HL-60 (cell line): Measurements from ENCODE around the gene SAMD14.

ENCODE experiments used
- DNase-seq, 2 experiments: peaks; one replicate each; pipeline ENCODE4 v3.0.0-alpha.2; 2010 to 2020; ENCODE audit warnings: low read depth in 1 of 2, low spot score in 1 of 2
- H3K27ac ChIP-seq: fragments of 250-450 bp; sonication (Bioruptor Pico); replicated peaks from 2 replicates; pipeline ENCODE4 v1.5.1; 2020; ENCODE audit warnings: mild to moderate bottlenecking, moderate library complexity
- H3K27me3 ChIP-seq: fragments of 250-450 bp; sonication (Bioruptor Pico); 2 replicates; pipeline ENCODE4 v1.5.1; 2021; ENCODE audit warnings: mild to moderate bottlenecking, moderate library complexity; ENCODE audit not compliant: insufficient read depth, poor library complexity, severe bottlenecking
- H3K4me3 ChIP-seq: replicated peaks from 2 replicates; pipeline ENCODE4 v1.5.1; 2011; ENCODE audit warnings: mild to moderate bottlenecking, control low read depth, low read length; ENCODE audit not compliant: insufficient read depth
- CTCF ChIP-seq: IDR thresholded peaks from one replicate; pipeline ENCODE4 v1.5.1; 2011; ENCODE audit warnings: low read length, control low read depth, inconsistent platforms; ENCODE audit not compliant: insufficient read depth
- GABPA ChIP-seq: IDR thresholded peaks from 2 replicates; pipeline ENCODE4 v1.6.1; 2012; ENCODE audit warnings: low read depth
- POLR2AphosphoS5 ChIP-seq: IDR thresholded peaks from 2 replicates; pipeline ENCODE4 v1.6.1; 2012; ENCODE audit warnings: low read depth
- SPI1 ChIP-seq: IDR thresholded peaks from 2 replicates; pipeline ENCODE4 v1.6.1; 2012; ENCODE audit warnings: low read depth, mild to moderate bottlenecking, borderline replicate concordance
- TF ChIP-seq, protein P1 (sequence below): IDR thresholded peaks from 2 replicates; pipeline ENCODE4 v1.6.1; 2012; ENCODE audit warnings: low read depth; ENCODE audit not compliant: insufficient replicate concordance

The SAMD14 gene

DNA sequence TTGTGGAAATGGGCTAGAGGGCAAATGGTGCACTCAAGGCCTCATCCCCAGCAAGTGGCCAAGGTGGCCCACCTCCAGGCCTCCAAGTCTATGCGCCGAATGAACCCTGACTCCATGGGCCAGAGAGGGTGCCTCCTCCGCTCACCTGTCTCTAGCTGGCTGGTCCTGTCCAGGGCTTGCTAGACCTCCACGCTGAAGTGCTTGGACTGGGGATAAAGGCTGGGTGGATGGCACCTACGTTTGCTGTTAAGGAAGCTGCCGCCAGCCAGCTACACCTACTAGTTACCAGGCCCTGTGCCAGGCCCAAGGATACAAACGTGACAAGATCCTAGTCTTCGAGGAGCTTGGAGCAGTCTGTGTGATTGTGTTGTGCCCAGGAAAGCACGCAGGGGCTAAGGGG is 35.1 kb upstream of the SAMD14 start:
- Histone ChIP-seq H3K27me3 (peaks cover 5% of the 10 kb centered on the region), H3K27ac (no peak overlapping the region), H3K4me3 (no peak overlapping the region)
- TF ChIP-seq, protein P1, sequence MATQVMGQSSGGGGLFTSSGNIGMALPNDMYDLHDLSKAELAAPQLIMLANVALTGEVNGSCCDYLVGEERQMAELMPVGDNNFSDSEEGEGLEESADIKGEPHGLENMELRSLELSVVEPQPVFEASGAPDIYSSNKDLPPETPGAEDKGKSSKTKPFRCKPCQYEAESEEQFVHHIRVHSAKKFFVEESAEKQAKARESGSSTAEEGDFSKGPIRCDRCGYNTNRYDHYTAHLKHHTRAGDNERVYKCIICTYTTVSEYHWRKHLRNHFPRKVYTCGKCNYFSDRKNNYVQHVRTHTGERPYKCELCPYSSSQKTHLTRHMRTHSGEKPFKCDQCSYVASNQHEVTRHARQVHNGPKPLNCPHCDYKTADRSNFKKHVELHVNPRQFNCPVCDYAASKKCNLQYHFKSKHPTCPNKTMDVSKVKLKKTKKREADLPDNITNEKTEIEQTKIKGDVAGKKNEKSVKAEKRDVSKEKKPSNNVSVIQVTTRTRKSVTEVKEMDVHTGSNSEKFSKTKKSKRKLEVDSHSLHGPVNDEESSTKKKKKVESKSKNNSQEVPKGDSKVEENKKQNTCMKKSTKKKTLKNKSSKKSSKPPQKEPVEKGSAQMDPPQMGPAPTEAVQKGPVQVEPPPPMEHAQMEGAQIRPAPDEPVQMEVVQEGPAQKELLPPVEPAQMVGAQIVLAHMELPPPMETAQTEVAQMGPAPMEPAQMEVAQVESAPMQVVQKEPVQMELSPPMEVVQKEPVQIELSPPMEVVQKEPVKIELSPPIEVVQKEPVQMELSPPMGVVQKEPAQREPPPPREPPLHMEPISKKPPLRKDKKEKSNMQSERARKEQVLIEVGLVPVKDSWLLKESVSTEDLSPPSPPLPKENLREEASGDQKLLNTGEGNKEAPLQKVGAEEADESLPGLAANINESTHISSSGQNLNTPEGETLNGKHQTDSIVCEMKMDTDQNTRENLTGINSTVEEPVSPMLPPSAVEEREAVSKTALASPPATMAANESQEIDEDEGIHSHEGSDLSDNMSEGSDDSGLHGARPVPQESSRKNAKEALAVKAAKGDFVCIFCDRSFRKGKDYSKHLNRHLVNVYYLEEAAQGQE: no peak
- TF ChIP-seq CTCF (no peak), SPI1 (no peak), POLR2AphosphoS5 (no peak), GABPA (no peak)
- DNase-seq: no peak

DNA sequence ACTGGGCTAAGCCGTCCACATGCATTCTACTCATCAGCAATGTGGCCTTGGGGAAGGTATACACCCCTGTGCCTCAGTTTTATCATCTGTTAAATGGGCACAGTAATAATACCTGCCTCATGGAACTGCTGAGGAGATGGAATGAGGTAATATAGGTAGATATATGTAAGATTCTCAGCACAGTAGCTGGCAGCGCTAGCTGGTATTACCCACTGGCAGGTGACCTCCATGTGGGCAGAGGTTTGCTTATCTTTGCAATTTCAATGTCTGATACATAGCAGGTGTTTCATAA is 34.7 kb upstream of the SAMD14 start:
- no peak for TF ChIP-seq POLR2AphosphoS5
- Histone ChIP-seq H3K27ac (no peak overlapping the region), H3K27me3 (peaks cover 5% of the 10 kb centered on the region), H3K4me3 (no peak overlapping the region)
- no peak for DNase-seq

- no peak overlapping the region for H3K4me3 ChIP-seq
- DNase-seq: no peak
- H3K27me3 ChIP-seq: peaks cover 5% of the 10 kb centered on the region
- TF ChIP-seq POLR2AphosphoS5 (no peak), SPI1 (no peak), CTCF (no peak)
- TF ChIP-seq, protein P1: no peak
- no peak overlapping the region for H3K27ac ChIP-seq
These were observed 34.1 kb upstream of the SAMD14 start for GRCh38 chr17:50163843-50164696.

DNA sequence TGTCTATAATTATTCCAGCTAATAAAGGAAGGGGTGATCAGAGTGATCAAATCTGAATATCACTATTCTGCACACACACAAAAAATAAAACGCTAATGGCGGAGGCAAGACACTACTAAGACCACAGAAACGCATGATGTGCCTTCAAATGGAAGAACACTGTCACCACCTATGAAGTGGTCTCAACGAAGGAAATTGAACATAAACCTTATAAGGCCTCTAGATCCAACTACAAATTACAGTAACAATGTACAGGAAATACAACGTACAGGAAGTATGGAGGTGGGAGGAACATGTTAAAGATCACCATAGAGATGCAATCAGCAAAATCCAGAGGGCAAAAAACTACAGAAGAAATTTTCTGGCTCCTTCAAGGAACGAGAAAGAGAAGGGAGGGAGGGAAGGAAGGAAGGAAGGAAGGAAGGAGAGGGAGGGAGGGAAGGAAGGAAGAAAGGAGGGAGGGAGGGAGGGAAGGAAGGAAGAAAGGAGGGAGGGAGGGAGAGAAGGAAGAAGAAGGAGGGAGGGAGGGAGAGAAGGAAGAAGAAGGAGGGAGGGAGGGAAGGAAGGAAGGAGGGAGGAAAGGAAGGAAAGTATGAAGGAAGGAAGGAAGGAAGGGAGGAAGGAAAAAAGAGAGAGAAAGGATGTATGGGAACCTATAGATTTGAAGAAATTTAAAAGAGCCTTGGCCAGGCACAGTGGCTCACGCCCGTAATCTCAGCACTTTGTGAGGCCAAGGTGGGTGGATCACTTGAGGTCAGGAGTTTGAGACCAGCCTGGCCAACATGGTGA is 32.7 kb upstream of the SAMD14 start:
- Histone ChIP-seq H3K4me3 (no peak overlapping the region), H3K27ac (no peak overlapping the region), H3K27me3 (peaks cover under 1% of the 10 kb centered on the region)
- TF ChIP-seq GABPA (no peak), SPI1 (no peak), POLR2AphosphoS5 (no peak), CTCF (no peak)
- TF ChIP-seq, protein P1: no peak
- no peak for DNase-seq
